ENCODE results near the gene AMMECR1.

The AMMECR1 gene

GRCh38 chrX:110204986-110205385 lies 112.9 kb downstream of the AMMECR1 start:
- no peak for DNase-seq

GRCh38 chrX:110201799-110202198 lies 116.1 kb downstream of the AMMECR1 start:
- DNase-seq, result no peak

GRCh38 chrX:110194977-110195376 lies 122.9 kb downstream of the AMMECR1 start:
- DNase-seq, result no peak

GRCh38 chrX:110192516-110192915 lies 125.4 kb downstream of the AMMECR1 start:
- DNase-seq, result no peak

DNA sequence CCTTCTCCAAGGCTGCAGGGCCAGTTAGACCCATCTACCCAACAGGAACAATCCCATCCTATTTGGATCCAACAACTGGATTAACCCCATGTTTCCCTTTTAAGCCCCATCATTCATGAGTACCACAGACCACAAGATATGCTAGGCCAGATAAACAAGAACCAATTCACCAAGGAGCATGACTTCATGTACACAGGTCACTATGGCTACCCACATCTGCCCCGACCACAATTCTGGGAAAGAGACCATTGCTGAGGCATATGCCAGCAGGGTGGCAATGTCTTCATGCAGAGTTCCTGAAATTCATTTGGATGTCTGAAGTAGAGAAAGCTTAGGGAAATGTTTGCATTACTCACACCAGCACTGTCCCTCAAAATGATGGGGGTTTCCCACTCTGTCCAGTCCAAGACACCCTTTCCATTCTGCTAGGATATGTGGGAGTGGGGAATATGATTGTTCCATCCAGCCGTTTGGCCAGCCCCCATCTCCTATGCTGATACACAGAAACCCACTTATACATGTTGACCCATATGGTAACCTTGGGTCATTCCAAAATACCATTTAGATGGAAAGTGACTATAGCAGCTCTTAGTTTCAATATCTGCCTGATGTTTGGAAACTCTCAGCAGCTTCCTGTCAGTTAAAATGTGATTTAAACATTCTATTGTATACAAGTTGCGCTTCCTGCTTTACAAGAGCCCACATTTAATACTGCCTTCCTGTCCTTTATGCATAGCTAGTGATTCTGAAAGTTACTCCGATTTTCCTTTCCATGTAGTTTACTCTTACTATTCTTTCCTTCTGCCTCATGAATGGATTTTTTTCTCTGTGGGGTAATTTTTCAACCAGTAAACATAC lies 129.0 kb downstream of the AMMECR1 start:
- DNase-seq, result no peak

- no peak for DNase-seq
Measured at GRCh38 chrX:110183314-110183713, 134.6 kb downstream of the AMMECR1 start.

DNA sequence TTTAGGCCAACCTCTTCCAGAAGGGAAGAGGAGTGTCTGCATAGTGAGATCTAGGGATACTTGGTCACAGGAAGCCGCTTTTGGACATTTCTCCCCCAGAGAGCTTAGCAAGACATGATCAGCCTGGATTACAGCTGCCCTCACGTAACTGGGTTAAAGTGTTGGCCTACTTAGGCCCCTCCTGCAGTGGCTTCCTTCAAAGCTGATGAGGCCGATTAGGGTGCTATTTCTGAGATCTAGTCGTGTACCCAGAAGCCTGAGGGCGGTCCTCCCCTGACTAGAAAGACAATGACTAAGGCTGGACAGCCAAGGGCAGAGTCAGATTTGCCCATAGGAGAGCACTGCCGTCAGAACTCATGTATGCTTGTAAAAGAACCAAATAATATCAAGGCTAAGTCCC lies 135.0 kb downstream of the AMMECR1 start:
- no peak for DNase-seq

DNA sequence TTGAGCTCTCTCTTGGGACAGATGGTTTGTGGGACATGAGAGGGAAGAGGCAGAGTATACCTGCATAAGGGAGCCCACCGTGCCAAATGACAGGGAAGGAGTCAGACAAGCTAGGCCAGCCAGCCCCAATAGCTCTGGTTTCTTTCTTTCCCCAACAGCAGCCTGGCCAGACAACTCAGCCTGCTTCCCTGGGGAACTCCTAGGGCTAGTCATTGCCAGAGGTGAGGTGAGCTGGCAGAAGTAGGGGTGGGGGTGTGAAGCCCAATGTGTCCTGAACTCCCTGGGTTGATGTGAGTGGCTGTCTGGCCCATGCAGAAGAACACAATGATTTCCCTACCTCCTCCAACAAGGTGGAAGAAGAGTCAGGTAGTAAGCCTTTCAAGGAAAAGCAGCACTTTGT lies 135.5 kb downstream of the AMMECR1 start:
- no peak for DNase-seq

DNA sequence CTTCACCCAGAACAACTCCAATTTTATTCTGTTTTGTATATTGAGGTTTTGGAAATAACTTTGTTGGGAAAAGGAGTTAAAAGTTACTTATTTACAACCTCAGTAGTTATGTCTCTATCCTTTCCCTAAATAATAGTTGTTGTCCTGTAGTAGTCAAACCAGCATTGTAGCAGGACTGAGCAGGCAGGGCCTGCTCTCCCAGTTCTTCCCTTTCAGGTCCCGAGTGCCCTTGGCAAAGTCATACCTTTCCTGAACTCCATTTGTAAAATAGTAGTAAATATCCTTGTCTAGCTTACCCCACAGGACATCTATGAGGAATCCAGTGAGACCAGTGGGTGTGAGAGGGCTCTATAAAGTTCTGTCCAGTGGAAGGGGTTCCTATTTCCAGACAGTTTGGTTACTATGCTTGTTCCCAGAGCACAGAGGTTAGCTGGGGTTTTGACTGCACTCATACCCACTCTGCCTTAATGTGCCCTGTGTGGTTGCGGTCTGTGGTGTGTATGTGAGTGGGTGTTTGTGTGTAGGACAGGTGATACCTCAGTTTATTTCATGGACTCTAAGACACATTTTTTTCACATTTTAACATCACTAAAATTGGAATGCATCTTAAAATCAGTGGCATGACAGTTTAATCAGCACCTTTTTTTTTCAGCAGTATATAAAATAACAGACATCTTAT lies 136.3 kb downstream of the AMMECR1 start:
- no peak for DNase-seq

DNA sequence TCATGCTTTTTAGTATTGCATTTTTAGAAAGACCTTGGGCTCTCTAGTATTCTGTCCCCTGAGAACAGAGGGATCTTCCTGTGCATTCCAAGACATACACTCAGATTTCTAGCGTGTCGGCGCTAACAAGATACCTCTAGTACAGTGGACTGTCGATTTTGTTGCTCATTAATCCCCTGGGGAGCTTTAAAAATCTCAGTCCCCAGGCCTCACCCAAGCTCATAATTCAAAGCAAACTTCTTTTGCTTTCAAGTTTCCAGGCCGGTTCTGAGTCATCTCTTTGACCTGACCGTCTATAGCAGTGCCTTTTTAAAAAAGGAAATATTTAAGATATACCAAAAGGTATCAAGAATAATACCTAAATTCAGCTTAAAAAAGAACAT lies 137.0 kb downstream of the AMMECR1 start:
- DNase-seq, result no peak

DNA sequence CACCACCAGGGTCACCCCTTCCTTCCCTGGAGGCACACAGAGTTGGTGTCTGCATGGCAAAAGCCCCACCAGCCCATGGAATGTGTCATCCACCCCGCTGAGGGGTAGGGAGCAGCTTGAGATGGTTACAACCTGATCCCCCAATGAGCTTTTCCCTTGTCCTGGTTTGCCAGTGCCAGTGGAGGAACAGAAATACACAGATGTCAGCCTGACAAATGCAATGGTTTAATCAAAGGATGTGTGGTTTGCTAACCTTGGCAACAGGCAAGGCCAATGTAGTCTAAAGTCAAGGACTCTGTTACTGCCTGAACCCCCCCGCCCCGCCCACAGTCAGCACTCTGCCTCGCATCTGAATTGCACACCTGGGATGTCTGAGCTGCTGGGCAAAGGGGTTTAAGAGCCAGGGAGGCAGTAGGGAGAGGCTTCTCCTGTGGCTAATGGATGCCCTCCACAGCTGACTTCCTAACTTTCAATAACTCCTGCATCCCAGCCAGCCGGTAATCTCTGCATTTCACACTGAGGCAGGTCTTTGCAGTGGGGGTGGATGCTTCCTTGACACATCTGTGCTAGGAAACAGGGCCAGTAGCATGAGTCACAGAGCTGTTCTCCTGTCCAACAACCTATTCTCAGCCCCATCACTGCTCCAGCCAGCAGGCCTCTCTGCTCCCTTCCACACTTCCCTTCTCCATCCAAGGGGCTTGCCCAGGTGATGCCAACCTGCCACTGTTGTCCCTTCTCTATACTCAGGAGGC lies 137.5 kb downstream of the AMMECR1 start:
- no peak for DNase-seq

GRCh38 chrX:110178179-110178865 lies 139.6 kb downstream of the AMMECR1 start:
- no peak for DNase-seq

- DNase-seq, result no peak
Measured at GRCh38 chrX:110175696-110176095, 142.2 kb downstream of the AMMECR1 start.

GRCh38 chrX:110175146-110175545 lies 142.7 kb downstream of the AMMECR1 start:
- DNase-seq, result no peak

DNA sequence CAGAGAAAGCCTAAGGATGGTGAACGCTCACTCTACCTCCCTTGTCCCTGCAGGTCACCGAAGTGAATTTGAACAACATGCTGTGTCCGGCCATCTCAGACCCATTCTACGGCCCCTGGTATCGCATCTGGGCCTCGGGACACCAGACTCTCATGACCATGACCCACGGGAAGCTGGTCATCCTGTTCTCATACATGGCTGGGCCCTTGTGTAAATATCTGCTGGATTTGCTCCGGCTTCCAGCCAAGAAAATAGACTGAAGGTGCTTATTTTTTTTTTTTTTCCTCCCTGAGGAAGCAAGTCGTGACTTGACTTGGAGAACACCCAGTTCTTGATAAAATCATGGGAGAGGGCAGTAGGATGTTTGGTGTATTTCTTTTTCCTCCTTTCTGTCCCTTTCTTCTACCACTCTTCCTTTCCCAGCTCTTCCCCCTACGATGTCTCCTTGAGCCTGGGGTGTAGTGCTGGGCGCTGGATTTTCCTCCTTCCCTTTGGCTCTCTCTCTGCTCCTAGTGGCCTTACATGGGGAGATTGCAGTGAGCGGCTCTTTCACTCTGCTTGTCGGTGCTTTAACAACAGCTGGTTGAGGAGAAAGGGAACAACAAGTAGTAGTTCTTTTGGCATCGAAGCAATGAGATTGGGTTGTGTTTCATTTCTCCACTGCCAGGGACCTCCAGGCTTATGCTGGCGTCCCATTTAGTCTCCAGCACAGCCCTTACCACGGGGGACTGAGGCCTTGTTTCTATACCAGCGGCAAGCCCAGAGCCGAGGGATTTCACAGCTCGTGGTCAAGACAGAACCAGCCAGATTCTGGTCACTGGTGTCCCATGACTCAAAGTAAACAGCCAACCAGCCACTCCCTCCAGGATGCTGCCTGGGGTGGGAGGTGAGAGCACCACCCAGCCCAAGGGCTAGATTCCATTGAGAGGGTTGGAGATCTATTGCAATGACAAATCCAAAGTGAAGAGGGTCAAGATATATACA lies 144.4 kb downstream of the AMMECR1 start:
- no peak for DNase-seq

GRCh38 chrX:110172215-110172614 lies 145.7 kb downstream of the AMMECR1 start:
- no peak for DNase-seq

- DNase-seq, result no peak
Measured at GRCh38 chrX:110171442-110171841, 146.4 kb downstream of the AMMECR1 start.

GRCh38 chrX:110170029-110170428 lies 147.9 kb downstream of the AMMECR1 start:
- no peak for DNase-seq

- DNase-seq, result no peak
Measured at GRCh38 chrX:110168585-110168984, 149.3 kb downstream of the AMMECR1 start.

GRCh38 chrX:110167952-110168451 lies 149.9 kb downstream of the AMMECR1 start:
- no peak for DNase-seq

- DNase-seq, result no peak
Measured at GRCh38 chrX:110163488-110163887, 154.4 kb downstream of the AMMECR1 start.

GRCh38 chrX:110162867-110163266 lies 155.0 kb downstream of the AMMECR1 start:
- DNase-seq, result no peak

Measured in SIG-M5 (cell line).